22Rv1 (cell line): Measurements from ENCODE around the gene ANKHD1.

Experiments
- ZFX ChIP-seq: fragments of 450-650 bp; IDR thresholded peaks from 2 replicates; pipeline ENCODE4 v1.6.1; 2017; ENCODE audit warnings: antibody characterized with exemption, borderline replicate concordance
- TF ChIP-seq, protein P1 (sequence below): fragments of 450-650 bp; IDR thresholded peaks from 2 replicates; pipeline ENCODE4 v1.5.1; 2017; ENCODE audit warnings: mild to moderate bottlenecking

GRCh38 chr5:140558542-140558941, 156.9 kb downstream of the ANKHD1 start:
- TF ChIP-seq, protein P1, sequence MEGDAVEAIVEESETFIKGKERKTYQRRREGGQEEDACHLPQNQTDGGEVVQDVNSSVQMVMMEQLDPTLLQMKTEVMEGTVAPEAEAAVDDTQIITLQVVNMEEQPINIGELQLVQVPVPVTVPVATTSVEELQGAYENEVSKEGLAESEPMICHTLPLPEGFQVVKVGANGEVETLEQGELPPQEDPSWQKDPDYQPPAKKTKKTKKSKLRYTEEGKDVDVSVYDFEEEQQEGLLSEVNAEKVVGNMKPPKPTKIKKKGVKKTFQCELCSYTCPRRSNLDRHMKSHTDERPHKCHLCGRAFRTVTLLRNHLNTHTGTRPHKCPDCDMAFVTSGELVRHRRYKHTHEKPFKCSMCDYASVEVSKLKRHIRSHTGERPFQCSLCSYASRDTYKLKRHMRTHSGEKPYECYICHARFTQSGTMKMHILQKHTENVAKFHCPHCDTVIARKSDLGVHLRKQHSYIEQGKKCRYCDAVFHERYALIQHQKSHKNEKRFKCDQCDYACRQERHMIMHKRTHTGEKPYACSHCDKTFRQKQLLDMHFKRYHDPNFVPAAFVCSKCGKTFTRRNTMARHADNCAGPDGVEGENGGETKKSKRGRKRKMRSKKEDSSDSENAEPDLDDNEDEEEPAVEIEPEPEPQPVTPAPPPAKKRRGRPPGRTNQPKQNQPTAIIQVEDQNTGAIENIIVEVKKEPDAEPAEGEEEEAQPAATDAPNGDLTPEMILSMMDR = no peak
- TF ChIP-seq ZFX = no peak
